ENCODE measurements around the gene MARCHF7. TPM values are rescaled to one million over a fixed set of nuclear protein-coding genes. Genes with fewer than 3 reads are reported as not detected.

MARCHF7 gene
- total RNA-seq, 4 donors from 2014 or later = 115 to 279 (median 165) TPM

DNA sequence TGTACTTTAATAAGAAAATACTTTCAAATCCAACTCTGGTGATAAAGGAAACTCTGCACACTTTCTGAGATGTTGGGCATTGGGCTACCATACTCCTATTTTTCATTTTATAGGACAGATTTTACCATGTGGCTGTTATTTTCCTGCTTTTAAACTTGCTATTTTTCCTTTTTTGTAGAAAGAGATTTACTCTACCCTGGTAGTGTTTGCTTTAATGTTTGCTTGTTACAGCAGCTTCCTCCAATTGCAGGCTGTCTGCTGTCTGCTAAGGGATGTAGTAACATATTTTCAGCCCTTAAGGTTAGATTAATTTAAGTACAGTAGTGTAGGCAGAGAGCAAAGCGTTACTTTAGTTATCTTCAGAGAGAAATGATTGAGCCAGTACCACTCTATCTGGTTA, 38.6 kb downstream of the MARCHF7 start:
- Histone ChIP-seq H3K27ac (no peak overlapping the region), H3K27me3 (no peaks in the 10 kb centered on the region), H3K4me1 (no peaks in the 10 kb centered on the region), H3K9me3 (no peaks in the 10 kb centered on the region), H3K36me3 (no peaks in the 10 kb centered on the region), H3K4me3 (no peak overlapping the region)
- TF ChIP-seq CTCF (IDR thresholded peaks at IDR 0.05) = no peak
- no peak for TF ChIP-seq POLR2A (IDR thresholded peaks at IDR 0.05)
- intact Hi-C loops (cut with DNase I; ENCODE audit: low total_unique reads) = no loop called here
- no peak for DNase-seq

- Histone ChIP-seq H3K27me3 (no peaks in the 10 kb centered on the region), H3K9me3 (no peaks in the 10 kb centered on the region), H3K4me1 (no peaks in the 10 kb centered on the region), H3K4me3 (no peak overlapping the region), H3K36me3 (no peaks in the 10 kb centered on the region), H3K27ac (no peak overlapping the region)
- DNase-seq = no peak
- TF ChIP-seq POLR2A (IDR thresholded peaks at IDR 0.05) (no peak), CTCF (IDR thresholded peaks at IDR 0.05) (no peak)
- intact Hi-C loops (cut with DNase I; ENCODE audit: low total_unique reads) = no loop called here
Measured at GRCh38 chr2:159753797-159754196, 41.5 kb downstream of the MARCHF7 start.

DNA sequence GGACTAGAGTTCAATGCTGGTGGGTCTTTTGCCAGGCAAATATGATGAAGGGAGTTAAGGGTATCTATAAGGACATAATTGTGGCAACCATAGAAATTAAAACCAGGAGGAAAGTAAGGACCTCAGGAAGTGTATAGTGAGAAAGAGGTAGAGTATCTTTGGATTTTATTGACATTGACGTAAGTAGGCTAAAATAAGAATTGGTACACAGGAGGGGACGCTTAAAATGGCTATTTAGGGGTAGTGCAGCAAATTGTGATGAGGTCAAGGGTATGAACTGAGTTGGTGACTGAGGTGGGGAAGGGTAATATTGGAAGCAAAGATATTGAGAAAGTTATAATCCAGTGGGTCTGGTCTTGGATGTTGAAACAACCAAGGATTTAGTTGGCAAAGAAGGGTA, 42.7 kb downstream of the MARCHF7 start:
- H3K4me1 ChIP-seq = no peaks in the 10 kb centered on the region
- no peaks in the 10 kb centered on the region for H3K27me3 ChIP-seq
- H3K9me3 ChIP-seq = no peaks in the 10 kb centered on the region
- no peak for DNase-seq
- intact Hi-C loops (cut with DNase I; ENCODE audit: low total_unique reads) = no loop called here
- H3K36me3 ChIP-seq = no peaks in the 10 kb centered on the region
- no peak for TF ChIP-seq CTCF (IDR thresholded peaks at IDR 0.05)
- TF ChIP-seq POLR2A (IDR thresholded peaks at IDR 0.05) = no peak
- no peak overlapping the region for H3K27ac ChIP-seq
- H3K4me3 ChIP-seq = no peak overlapping the region

GRCh38 chr2:159755788-159756187, 43.5 kb downstream of the MARCHF7 start:
- H3K27ac ChIP-seq = no peak overlapping the region
- no peaks in the 10 kb centered on the region for H3K27me3 ChIP-seq
- DNase-seq = no peak
- TF ChIP-seq POLR2A (IDR thresholded peaks at IDR 0.05) = no peak
- no peak for TF ChIP-seq CTCF (IDR thresholded peaks at IDR 0.05)
- no peaks in the 10 kb centered on the region for H3K9me3 ChIP-seq
- H3K36me3 ChIP-seq = no peaks in the 10 kb centered on the region
- no peaks in the 10 kb centered on the region for H3K4me1 ChIP-seq
- no peak overlapping the region for H3K4me3 ChIP-seq
- intact Hi-C loops (cut with DNase I; ENCODE audit: low total_unique reads) = no loop called here

DNA sequence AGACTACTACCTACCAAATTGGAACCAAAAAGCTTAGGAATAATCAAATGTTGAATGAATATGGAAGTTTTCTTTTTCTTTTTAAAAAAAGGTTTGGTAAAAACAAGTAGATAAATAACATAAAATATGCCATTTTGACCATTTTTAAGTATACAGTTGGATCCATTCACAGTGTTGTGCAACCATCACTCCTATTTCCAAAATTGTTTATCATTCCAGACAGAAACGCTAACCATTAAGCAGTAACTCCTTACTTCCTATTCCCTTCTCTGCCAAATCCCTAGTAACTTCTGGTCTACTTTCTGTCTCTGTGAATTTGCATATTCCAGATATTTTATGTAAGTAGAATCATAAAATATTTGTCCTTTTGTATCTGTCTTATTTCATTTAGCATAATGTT, 45.9 kb downstream of the MARCHF7 start:
- intact Hi-C loops (cut with DNase I; ENCODE audit: low total_unique reads) = no loop called here
- no peak for TF ChIP-seq POLR2A (IDR thresholded peaks at IDR 0.05)
- TF ChIP-seq CTCF (IDR thresholded peaks at IDR 0.05) = no peak
- no peak for DNase-seq
- Histone ChIP-seq H3K36me3 (no peaks in the 10 kb centered on the region), H3K27me3 (no peaks in the 10 kb centered on the region), H3K4me3 (no peak overlapping the region), H3K4me1 (no peaks in the 10 kb centered on the region), H3K27ac (no peak overlapping the region), H3K9me3 (no peaks in the 10 kb centered on the region)
